NB4 (cell line): ENCODE measurements around the gene PLXNC1.

Experiments used
- DNase-seq: peaks from one replicate; pipeline ENCODE4 v3.0.0; 2010; ENCODE audit warnings: low read depth
- H3K4me3 ChIP-seq: one replicate; pipeline ENCODE4 v1.5.1; 2011; ENCODE audit warnings: mild to moderate bottlenecking, low read depth, low read length, moderate library complexity
- CTCF ChIP-seq: IDR thresholded peaks from one replicate; pipeline ENCODE4 v1.5.1; 2012; ENCODE audit warnings: low read depth, low read length
- MAX ChIP-seq: IDR thresholded peaks from 2 replicates; pipeline ENCODE4 v1.6.1; 2011; ENCODE audit warnings: low read depth, low read length
- MYC ChIP-seq: IDR thresholded peaks from 2 replicates; pipeline ENCODE4 v1.6.1; 2011; ENCODE audit warnings: low read depth, low read length
- POLR2A ChIP-seq: IDR thresholded peaks from 2 replicates; pipeline ENCODE4 v1.6.1; 2011; ENCODE audit warnings: mild to moderate bottlenecking; ENCODE audit not compliant: insufficient read length; ENCODE audit errors: extremely low read depth

The PLXNC1 gene

GRCh38 chr12:94203181-94203546 is 54.8 kb downstream of the PLXNC1 start:
- TF ChIP-seq POLR2A (no peak), MAX (no peak), MYC (no peak), CTCF (no peak)
- DNase-seq, result no peak
- H3K4me3 ChIP-seq, result no peak overlapping the region

GRCh38 chr12:94203796-94204195 is 55.4 kb downstream of the PLXNC1 start:
- DNase-seq, result no peak
- no peak overlapping the region for H3K4me3 ChIP-seq
- TF ChIP-seq CTCF, result no peak

GRCh38 chr12:94204499-94205247 is 56.3 kb downstream of the PLXNC1 start:
- no peak for TF ChIP-seq MYC
- TF ChIP-seq CTCF, result no peak
- no peak for TF ChIP-seq MAX
- TF ChIP-seq POLR2A, result no peak
- H3K4me3 ChIP-seq, result no peak overlapping the region
- no peak for DNase-seq

GRCh38 chr12:94205822-94206221 is 57.4 kb downstream of the PLXNC1 start:
- no peak for TF ChIP-seq MYC
- TF ChIP-seq MAX, result no peak
- no peak for TF ChIP-seq POLR2A
- no peak for TF ChIP-seq CTCF
- no peak for DNase-seq
- no peak overlapping the region for H3K4me3 ChIP-seq

- no peak overlapping the region for H3K4me3 ChIP-seq
- no peak for DNase-seq
- no peak for TF ChIP-seq CTCF
- no peak for TF ChIP-seq MYC
- no peak for TF ChIP-seq MAX
- no peak for TF ChIP-seq POLR2A
These were observed 58.5 kb downstream of the PLXNC1 start for GRCh38 chr12:94206886-94207285.

GRCh38 chr12:94207467-94207848 is 59.1 kb downstream of the PLXNC1 start:
- no peak for TF ChIP-seq CTCF
- DNase-seq, result no peak
- H3K4me3 ChIP-seq, result no peak overlapping the region
